ENCODE data around the gene TAS1R3.

Gene TAS1R3

GRCh38 chr1:1320666-1321448 lies 10.2 kb upstream of the TAS1R3 start:
- no peak for TF ChIP-seq GATA2 (IDR thresholded peaks at IDR 0.05; ENCODE audit: low read depth, low read length)
- no peak for TF ChIP-seq GATA3 (IDR thresholded peaks at IDR 0.05; ENCODE audit: low read depth, low read length)

GRCh38 chr1:1321477-1321876 lies 9.6 kb upstream of the TAS1R3 start:
- TF ChIP-seq GATA3 (IDR thresholded peaks at IDR 0.05; ENCODE audit: low read depth, low read length) (no peak), GATA2 (IDR thresholded peaks at IDR 0.05; ENCODE audit: low read depth, low read length) (no peak)

- TF ChIP-seq GATA3 (IDR thresholded peaks at IDR 0.05; ENCODE audit: low read depth, low read length) (no peak), GATA2 (IDR thresholded peaks at IDR 0.05; ENCODE audit: low read depth, low read length) (no peak)
Measured at GRCh38 chr1:1322418-1322817, 8.7 kb upstream of the TAS1R3 start.

- TF ChIP-seq GATA3 (IDR thresholded peaks at IDR 0.05; ENCODE audit: low read depth, low read length) = no peak
- no peak for TF ChIP-seq GATA2 (IDR thresholded peaks at IDR 0.05; ENCODE audit: low read depth, low read length)
Measured at GRCh38 chr1:1322952-1323351, 8.1 kb upstream of the TAS1R3 start.

GRCh38 chr1:1324084-1324523 lies 7.0 kb upstream of the TAS1R3 start:
- TF ChIP-seq GATA2 (IDR thresholded peaks at IDR 0.05; ENCODE audit: low read depth, low read length) (no peak), GATA3 (IDR thresholded peaks at IDR 0.05; ENCODE audit: low read depth, low read length) (no peak)

GRCh38 chr1:1324524-1325287 lies 6.4 kb upstream of the TAS1R3 start, which contains the start of the genes CPTP and INTS11:
Gene CPTP, plus strand, starts transcription at chr1:1324802. Its CDS starts 2,109 bp downstream, at chr1:1326911.
Gene INTS11, minus strand, starts transcription at chr1:1324660. Its CDS starts 52 bp downstream, at chr1:1324608.
- TF ChIP-seq GATA3 (IDR thresholded peaks at IDR 0.05; ENCODE audit: low read depth, low read length) (no peak), GATA2 (IDR thresholded peaks at IDR 0.05; ENCODE audit: low read depth, low read length) (no peak)

- no peak for TF ChIP-seq GATA3 (IDR thresholded peaks at IDR 0.05; ENCODE audit: low read depth, low read length)
- TF ChIP-seq GATA2 (IDR thresholded peaks at IDR 0.05; ENCODE audit: low read depth, low read length) = no peak
Measured at GRCh38 chr1:1325288-1326074, 5.6 kb upstream of the TAS1R3 start.

GRCh38 chr1:1326075-1326605 lies 4.9 kb upstream of the TAS1R3 start:
- TF ChIP-seq GATA3 (IDR thresholded peaks at IDR 0.05; ENCODE audit: low read depth, low read length) = no peak
- TF ChIP-seq GATA2 (IDR thresholded peaks at IDR 0.05; ENCODE audit: low read depth, low read length) = no peak

GRCh38 chr1:1327291-1327690 lies 3.8 kb upstream of the TAS1R3 start:
- TF ChIP-seq GATA3 (IDR thresholded peaks at IDR 0.05; ENCODE audit: low read depth, low read length) (no peak), GATA2 (IDR thresholded peaks at IDR 0.05; ENCODE audit: low read depth, low read length) (no peak)

GRCh38 chr1:1328254-1328653 lies 2.8 kb upstream of the TAS1R3 start:
- no peak for TF ChIP-seq GATA3 (IDR thresholded peaks at IDR 0.05; ENCODE audit: low read depth, low read length)
- TF ChIP-seq GATA2 (IDR thresholded peaks at IDR 0.05; ENCODE audit: low read depth, low read length) = no peak

- TF ChIP-seq GATA2 (IDR thresholded peaks at IDR 0.05; ENCODE audit: low read depth, low read length) (no peak), GATA3 (IDR thresholded peaks at IDR 0.05; ENCODE audit: low read depth, low read length) (no peak)
Measured at GRCh38 chr1:1329304-1330210, 1.5 kb upstream of the TAS1R3 start.

- TF ChIP-seq GATA3 (IDR thresholded peaks at IDR 0.05; ENCODE audit: low read depth, low read length) (no peak), GATA2 (IDR thresholded peaks at IDR 0.05; ENCODE audit: low read depth, low read length) (no peak)
Measured at GRCh38 chr1:1330366-1331067, 563 bp upstream of the TAS1R3 start.
